Stimulated activated effector memory CD8-positive, alpha-beta T cell treated with anti-CD3 and anti-CD28 coated beads, Interleukin-12 subunit alpha, Interleukin-12 subunit beta, amount 100 ng/mL, for 72 hours (primary cell): ENCODE data around the gene SNAI1.

Source experiments
- ATAC-seq: fragments of 150-1000 bp; cut with Tn5 transposase; 2 replicates; pipeline ENCODE4 v1.10.0; 2021
- DNase-seq, 2 donors: peaks; one replicate each; pipeline ENCODE4 v3.0.0; 2021 to 2022; ENCODE audit warnings: low spot score in 2 of 2
- H3K27ac Mint-ChIP-seq: one replicate; pipeline ENCODE4 v1.8.0; 2022; ENCODE audit warnings: mild to moderate bottlenecking, mixed read lengths
- H3K36me3 Mint-ChIP-seq: one replicate; pipeline ENCODE4 v1.8.0; 2022; ENCODE audit warnings: mild to moderate bottlenecking, mixed read lengths
- H3K4me1 Mint-ChIP-seq: one replicate; pipeline ENCODE4 v1.8.0; 2022; ENCODE audit warnings: mixed read lengths
- H3K4me3 Mint-ChIP-seq: one replicate; pipeline ENCODE4 v1.8.0; 2022; ENCODE audit warnings: mild to moderate bottlenecking, mixed read lengths
- H3K9me3 Mint-ChIP-seq: one replicate; pipeline ENCODE4 v1.8.0; 2022; ENCODE audit warnings: mixed read lengths

The SNAI1 gene

GRCh38 chr20:50027611-50028105, 44.9 kb downstream of the SNAI1 start:
- DNase-seq (no peak), ATAC-seq (no peak)
- Mint-ChIP-seq H3K27ac (no peak overlapping the region), H3K4me3 (no peak overlapping the region), H3K36me3 (no peaks in the 10 kb centered on the region), H3K9me3 (no peaks in the 10 kb centered on the region), H3K4me1 (no peaks in the 10 kb centered on the region)

- Mint-ChIP-seq H3K9me3 (no peaks in the 10 kb centered on the region), H3K4me3 (no peak overlapping the region), H3K27ac (no peak overlapping the region), H3K36me3 (no peaks in the 10 kb centered on the region), H3K4me1 (no peaks in the 10 kb centered on the region)
- DNase-seq, result no peak
- peak; percentile 19 for ATAC-seq
Observed at GRCh38 chr20:50029083-50029696, 46.4 kb downstream of the SNAI1 start.

- ATAC-seq, result peak; percentile 12
- H3K4me3 Mint-ChIP-seq, result no peak overlapping the region
Observed at GRCh38 chr20:50029697-50030461, 47.1 kb downstream of the SNAI1 start.

GRCh38 chr20:50032955-50033666, 50.3 kb downstream of the SNAI1 start:
- H3K9me3 Mint-ChIP-seq, result no peaks in the 10 kb centered on the region
- no peaks in the 10 kb centered on the region for H3K4me1 Mint-ChIP-seq
- no peak for DNase-seq
- H3K27ac Mint-ChIP-seq, result no peak overlapping the region
- ATAC-seq, result no peak
- H3K4me3 Mint-ChIP-seq, result no peak overlapping the region
- no peaks in the 10 kb centered on the region for H3K36me3 Mint-ChIP-seq

More at GRCh38 chr20:50029697-50030461, 47.1 kb downstream of the SNAI1 start:
- H3K4me1 Mint-ChIP-seq, result no peaks in the 10 kb centered on the region
- no peaks in the 10 kb centered on the region for H3K9me3 Mint-ChIP-seq
- no peak overlapping the region for H3K27ac Mint-ChIP-seq
- no peak for DNase-seq
- no peaks in the 10 kb centered on the region for H3K36me3 Mint-ChIP-seq

GRCh38 chr20:50034567-50035180, 51.9 kb downstream of the SNAI1 start:
- H3K36me3 Mint-ChIP-seq, result no peaks in the 10 kb centered on the region
- H3K27ac Mint-ChIP-seq, result no peak overlapping the region
- ATAC-seq (no peak), DNase-seq (no peak)
- H3K4me3 Mint-ChIP-seq, result no peak overlapping the region
- H3K4me1 Mint-ChIP-seq, result no peaks in the 10 kb centered on the region
- no peaks in the 10 kb centered on the region for H3K9me3 Mint-ChIP-seq

GRCh38 chr20:50036703-50037102, 53.9 kb downstream of the SNAI1 start:
- no peaks in the 10 kb centered on the region for H3K9me3 Mint-ChIP-seq
- no peak overlapping the region for H3K27ac Mint-ChIP-seq
- peaks cover 5% of the 10 kb centered on the region for H3K4me1 Mint-ChIP-seq
- no peak for DNase-seq
- no peaks in the 10 kb centered on the region for H3K36me3 Mint-ChIP-seq
- H3K4me3 Mint-ChIP-seq, result no peak overlapping the region
- ATAC-seq, result no peak

GRCh38 chr20:50037123-50037522, 54.3 kb downstream of the SNAI1 start:
- Mint-ChIP-seq H3K36me3 (no peaks in the 10 kb centered on the region), H3K27ac (no peak overlapping the region), H3K4me3 (no peak overlapping the region), H3K9me3 (no peaks in the 10 kb centered on the region), H3K4me1 (peaks cover 5% of the 10 kb centered on the region)
- ATAC-seq (peak; percentile 20), DNase-seq (no peak)

- Mint-ChIP-seq H3K27ac (no peak overlapping the region), H3K4me3 (no peak overlapping the region), H3K4me1 (peaks cover 5% of the 10 kb centered on the region), H3K36me3 (no peaks in the 10 kb centered on the region), H3K9me3 (no peaks in the 10 kb centered on the region)
- DNase-seq (no peak), ATAC-seq (no peak)
Observed at GRCh38 chr20:50037575-50037974, 54.8 kb downstream of the SNAI1 start.

GRCh38 chr20:50038169-50038568, 55.4 kb downstream of the SNAI1 start:
- no peaks in the 10 kb centered on the region for H3K9me3 Mint-ChIP-seq

More at GRCh38 chr20:50038169-50038568, 55.4 kb downstream of the SNAI1 start:
- DNase-seq (no peak), ATAC-seq (no peak)
- no peak overlapping the region for H3K4me3 Mint-ChIP-seq
- no peak overlapping the region for H3K27ac Mint-ChIP-seq
- no peaks in the 10 kb centered on the region for H3K36me3 Mint-ChIP-seq
- H3K4me1 Mint-ChIP-seq, result peaks cover 5% of the 10 kb centered on the region
